Measurements from ENCODE around the gene GPM6B.

GRCh38 chrX:13828392-13828791 is 11.5 kb upstream of the GPM6B start:
- TF ChIP-seq POLR2A (IDR thresholded peaks at IDR 0.05) (no peak), CTCF (IDR thresholded peaks at IDR 0.05) (no peak)

All from heart left ventricle (tissue), 13 donors.